HAP-1 (cell line): ENCODE data around the gene FGF12.

ENCODE experiments used
- DNase-seq, 2 experiments: peaks; one replicate each; pipeline ENCODE4 v3.0.0-alpha.2; 2016 to 2020; ENCODE audit warnings: low spot score in 2 of 2
- H3K27me3 ChIP-seq: fragments of 250-450 bp; sonication (Bioruptor Pico); 2 replicates; pipeline ENCODE4 v1.5.1; 2020; ENCODE audit warnings: low read depth, mild to moderate bottlenecking, moderate library complexity
- H3K36me3 ChIP-seq: fragments of 250-450 bp; sonication (Bioruptor Pico); replicated peaks from 2 replicates; pipeline ENCODE4 v1.5.1; 2020; ENCODE audit warnings: mild to moderate bottlenecking
- H3K4me1 ChIP-seq: fragments of 250-450 bp; sonication (Bioruptor Pico); 2 replicates; pipeline ENCODE4 v1.5.1; 2020; ENCODE audit warnings: mild to moderate bottlenecking
- H3K4me3 ChIP-seq: fragments of 250-450 bp; sonication (Bioruptor Pico); 2 replicates; pipeline ENCODE4 v1.5.1; 2020; ENCODE audit warnings: mild to moderate bottlenecking, moderate library complexity
- H3K9me3 ChIP-seq: fragments of 250-450 bp; sonication (Bioruptor Pico); 2 replicates; pipeline ENCODE4 v1.5.1; 2020; ENCODE audit warnings: mild to moderate bottlenecking, moderate library complexity
- in situ Hi-C: fragments of 300-500 bp; cut with MboI; formaldehyde crosslinking; loops from 3 replicates; pipeline ENCODE4 v1.14.3; 2020; ENCODE audit warnings: low sequenced_read_pairs, inconsistent platforms, mixed read lengths

Gene FGF12

GRCh38 chr3:192490720-192491119 lies 236.6 kb downstream of the FGF12 start:
- no peak for DNase-seq
- Histone ChIP-seq H3K4me3 (no peak overlapping the region), H3K4me1 (no peaks in the 10 kb centered on the region), H3K9me3 (no peaks in the 10 kb centered on the region), H3K36me3 (no peaks in the 10 kb centered on the region), H3K27me3 (0 out of 2 replicates have a peak, but pooled peaks cover 4% of the 10 kb centered on the region)
- in situ Hi-C loops: no loop called here

GRCh38 chr3:192489579-192489978 lies 237.8 kb downstream of the FGF12 start:
- 0 out of 2 replicates have a peak, but pooled peaks cover 4% of the 10 kb centered on the region for H3K27me3 ChIP-seq
- no peaks in the 10 kb centered on the region for H3K4me1 ChIP-seq
- in situ Hi-C loops: no loop called here
- no peak for DNase-seq
- H3K36me3 ChIP-seq: no peaks in the 10 kb centered on the region
- no peak overlapping the region for H3K4me3 ChIP-seq
- H3K9me3 ChIP-seq: no peaks in the 10 kb centered on the region

- H3K27me3 ChIP-seq: peaks cover 7% of the 10 kb centered on the region
- in situ Hi-C loops: no loop called here
- DNase-seq: no peak
Observed at GRCh38 chr3:192487033-192487432, 240.3 kb downstream of the FGF12 start.

GRCh38 chr3:192482809-192483208 lies 244.5 kb downstream of the FGF12 start:
- Histone ChIP-seq H3K9me3 (no peaks in the 10 kb centered on the region), H3K4me3 (no peak overlapping the region), H3K36me3 (no peaks in the 10 kb centered on the region), H3K27me3 (peaks cover 12% of the 10 kb centered on the region), H3K4me1 (no peaks in the 10 kb centered on the region)
- in situ Hi-C loops: no loop called here
- no peak for DNase-seq

More at GRCh38 chr3:192487033-192487432, 240.3 kb downstream of the FGF12 start:
- H3K4me1 ChIP-seq: no peaks in the 10 kb centered on the region
- H3K4me3 ChIP-seq: no peak overlapping the region
- H3K9me3 ChIP-seq: no peaks in the 10 kb centered on the region
- no peaks in the 10 kb centered on the region for H3K36me3 ChIP-seq

GRCh38 chr3:192482391-192482790 lies 244.9 kb downstream of the FGF12 start:
- no peaks in the 10 kb centered on the region for H3K9me3 ChIP-seq
- no peaks in the 10 kb centered on the region for H3K36me3 ChIP-seq
- no peak for DNase-seq
- in situ Hi-C loops: no loop called here
- no peak overlapping the region for H3K4me3 ChIP-seq
- H3K4me1 ChIP-seq: no peaks in the 10 kb centered on the region
- peaks cover 15% of the 10 kb centered on the region for H3K27me3 ChIP-seq

- DNase-seq: no peak
- Histone ChIP-seq H3K4me1 (no peaks in the 10 kb centered on the region), H3K9me3 (no peaks in the 10 kb centered on the region), H3K4me3 (no peak overlapping the region), H3K27me3 (peaks cover 15% of the 10 kb centered on the region), H3K36me3 (no peaks in the 10 kb centered on the region)
- in situ Hi-C loops: no loop called here
Observed at GRCh38 chr3:192481638-192482037, 245.7 kb downstream of the FGF12 start.

- Histone ChIP-seq H3K9me3 (no peaks in the 10 kb centered on the region), H3K4me1 (no peaks in the 10 kb centered on the region), H3K36me3 (no peaks in the 10 kb centered on the region), H3K27me3 (peaks cover 29% of the 10 kb centered on the region), H3K4me3 (no peak overlapping the region)
- DNase-seq: peak; percentile 61 to 76
- in situ Hi-C loops: no loop called here
Observed at GRCh38 chr3:192467230-192468140, 259.9 kb downstream of the FGF12 start.

GRCh38 chr3:192449036-192449435 lies 278.3 kb downstream of the FGF12 start:
- in situ Hi-C loops: no loop called here
- Histone ChIP-seq H3K4me1 (no peaks in the 10 kb centered on the region), H3K27me3 (peaks cover 8% of the 10 kb centered on the region; the same call in 1 of the 2 replicates), H3K36me3 (no peaks in the 10 kb centered on the region), H3K9me3 (no peaks in the 10 kb centered on the region), H3K4me3 (no peak overlapping the region)
- peak in 1 of 2 experiments; percentile 5 for DNase-seq

- H3K4me1 ChIP-seq: no peaks in the 10 kb centered on the region
Observed at GRCh38 chr3:192445770-192446644, 281.3 kb downstream of the FGF12 start.

GRCh38 chr3:192444791-192445106 lies 282.6 kb downstream of the FGF12 start:
- H3K4me1 ChIP-seq: no peaks in the 10 kb centered on the region
- no peak overlapping the region for H3K4me3 ChIP-seq
- no peaks in the 10 kb centered on the region for H3K9me3 ChIP-seq
- no peak for DNase-seq
- in situ Hi-C loops: no loop called here
- H3K36me3 ChIP-seq: no peaks in the 10 kb centered on the region
- H3K27me3 ChIP-seq: peaks cover 8% of the 10 kb centered on the region; the same call in 1 of the 2 replicates

More at GRCh38 chr3:192445770-192446644, 281.3 kb downstream of the FGF12 start:
- in situ Hi-C loops: no loop called here
- Histone ChIP-seq H3K27me3 (peaks cover 8% of the 10 kb centered on the region; the same call in 1 of the 2 replicates), H3K36me3 (no peaks in the 10 kb centered on the region), H3K9me3 (no peaks in the 10 kb centered on the region), H3K4me3 (no peak overlapping the region)
- DNase-seq: no peak

- H3K27me3 ChIP-seq: peaks cover 8% of the 10 kb centered on the region; the same call in 1 of the 2 replicates
- no peak overlapping the region for H3K4me3 ChIP-seq
- peak; percentile 63 to 76 for DNase-seq
- no peaks in the 10 kb centered on the region for H3K4me1 ChIP-seq
- H3K36me3 ChIP-seq: no peaks in the 10 kb centered on the region
- in situ Hi-C loops: no loop called here
- H3K9me3 ChIP-seq: no peaks in the 10 kb centered on the region
Observed at GRCh38 chr3:192444096-192444790, 283.1 kb downstream of the FGF12 start.

- Histone ChIP-seq H3K36me3 (no peaks in the 10 kb centered on the region), H3K27me3 (no peaks in the 10 kb centered on the region), H3K4me1 (no peaks in the 10 kb centered on the region), H3K9me3 (no peaks in the 10 kb centered on the region), H3K4me3 (no peak overlapping the region)
- DNase-seq: no peak
- in situ Hi-C loops: loop anchor here (10.0 kb wide), 2 partner anchors 1020 to 1290 kb away; no protein-coding TSS in a partner anchor
Observed at GRCh38 chr3:192435241-192435640, 292.1 kb downstream of the FGF12 start.

- no peak overlapping the region for H3K4me3 ChIP-seq
- H3K36me3 ChIP-seq: no peaks in the 10 kb centered on the region
- no peaks in the 10 kb centered on the region for H3K4me1 ChIP-seq
- H3K27me3 ChIP-seq: no peaks in the 10 kb centered on the region
- no peaks in the 10 kb centered on the region for H3K9me3 ChIP-seq
- DNase-seq: no peak
- in situ Hi-C loops: loop anchor here (10.0 kb wide), 2 partner anchors 1019 to 1289 kb away; no protein-coding TSS in a partner anchor
Observed at GRCh38 chr3:192434186-192434585, 293.2 kb downstream of the FGF12 start.
